Left ventricle myocardium inferior (tissue), 1 donor: Measurements from ENCODE around the gene NBAS. TPM values are rescaled to one million over a fixed set of nuclear protein-coding genes. Genes with fewer than 3 reads are reported as not detected.
"Not testable (repeated sequence)": the region's sequence is repeated elsewhere in the genome, so short reads cannot be mapped to it uniquely, and the experiment has no call there.

Source experiments
- DNase-seq: peaks from one replicate; pipeline ENCODE4 v3.0.0-alpha.2; 2020
- H3K27ac ChIP-seq: fragments of 200-600 bp; replicated peaks from 2 replicates; pipeline ENCODE4 v1.8.0; 2021
- H3K27me3 ChIP-seq: fragments of 200-600 bp; 2 replicates; pipeline ENCODE4 v1.8.0; 2021; ENCODE audit warnings: low read depth
- H3K36me3 ChIP-seq: fragments of 200-600 bp; 2 replicates; pipeline ENCODE4 v1.8.0; 2021
- H3K4me1 ChIP-seq: fragments of 200-600 bp; 2 replicates; pipeline ENCODE4 v1.8.0; 2021
- H3K4me3 ChIP-seq: fragments of 200-600 bp; 2 replicates; pipeline ENCODE4 v1.8.0; 2021; ENCODE audit warnings: mild to moderate bottlenecking, moderate library complexity
- H3K9me3 ChIP-seq: fragments of 200-600 bp; replicated peaks from 2 replicates; pipeline ENCODE4 v1.8.0; 2021
- intact Hi-C: fragments of 100-400 bp; cut with micrococcal nuclease; formaldehyde crosslinking; loops from one replicate; pipeline ENCODE4 v1.11.0; 2022
- total RNA-seq: library from RNA; stranded (reverse); fragmentation: NEBNext Ultra II Directional; extraction: Animal tissue kit (Norgen Biotek cat#: 25700); gene quantifications from one replicate; pipeline ENCODE4 v1.2.1, GENCODE V29; 2021
- TF ChIP-seq, protein P1 (sequence below): fragments of 200-600 bp; IDR thresholded peaks from 2 replicates; pipeline ENCODE4 v1.8.0; 2021; ENCODE audit warnings: antibody characterized with exemption, mild to moderate bottlenecking, borderline replicate concordance
- donor health status: DM: no; HTN: yes; CAD: no; lungs with severe emphysema.

Gene NBAS
- total RNA-seq, 1 donor from 2014 or later: 50.6 TPM

DNA sequence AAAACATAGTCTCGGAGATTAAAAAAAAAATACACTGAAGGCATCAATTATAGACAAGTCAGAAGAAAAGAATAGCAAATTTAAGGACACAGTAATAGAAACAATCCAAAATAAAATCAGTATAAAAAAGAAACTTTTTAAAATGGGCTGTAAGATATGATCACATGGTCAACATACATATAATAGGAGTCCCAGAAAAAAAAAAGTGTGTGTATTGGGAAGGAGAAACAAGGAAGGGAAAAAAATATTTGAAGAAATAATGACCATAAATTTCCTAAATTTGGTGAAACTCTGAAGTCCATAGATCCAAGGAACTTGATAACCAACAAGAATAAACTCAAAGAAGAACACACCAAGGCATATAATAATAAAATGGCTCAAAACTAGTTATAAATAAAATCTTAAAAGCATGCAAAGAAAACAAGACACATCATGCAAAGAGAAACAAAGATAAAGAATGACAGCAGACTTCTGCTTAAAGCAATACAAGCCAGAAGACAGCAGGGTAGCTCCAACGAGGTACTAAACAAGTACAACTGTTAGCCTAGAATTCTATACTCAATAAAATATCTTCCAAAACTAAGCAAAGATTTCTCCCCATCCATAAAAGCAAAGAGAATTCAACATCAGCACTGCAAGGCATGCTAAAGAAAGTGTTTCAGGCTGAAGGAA, 115.1 kb downstream of the NBAS start:
- Histone ChIP-seq H3K36me3 (no peaks in the 10 kb centered on the region), H3K27ac (no peak overlapping the region), H3K4me3 (no peak overlapping the region), H3K4me1 (peaks cover 37% of the 10 kb centered on the region), H3K9me3 (peaks cover 11% of the 10 kb centered on the region), H3K27me3 (no peaks in the 10 kb centered on the region)
- intact Hi-C loops: no loop called here
- TF ChIP-seq, protein P1, sequence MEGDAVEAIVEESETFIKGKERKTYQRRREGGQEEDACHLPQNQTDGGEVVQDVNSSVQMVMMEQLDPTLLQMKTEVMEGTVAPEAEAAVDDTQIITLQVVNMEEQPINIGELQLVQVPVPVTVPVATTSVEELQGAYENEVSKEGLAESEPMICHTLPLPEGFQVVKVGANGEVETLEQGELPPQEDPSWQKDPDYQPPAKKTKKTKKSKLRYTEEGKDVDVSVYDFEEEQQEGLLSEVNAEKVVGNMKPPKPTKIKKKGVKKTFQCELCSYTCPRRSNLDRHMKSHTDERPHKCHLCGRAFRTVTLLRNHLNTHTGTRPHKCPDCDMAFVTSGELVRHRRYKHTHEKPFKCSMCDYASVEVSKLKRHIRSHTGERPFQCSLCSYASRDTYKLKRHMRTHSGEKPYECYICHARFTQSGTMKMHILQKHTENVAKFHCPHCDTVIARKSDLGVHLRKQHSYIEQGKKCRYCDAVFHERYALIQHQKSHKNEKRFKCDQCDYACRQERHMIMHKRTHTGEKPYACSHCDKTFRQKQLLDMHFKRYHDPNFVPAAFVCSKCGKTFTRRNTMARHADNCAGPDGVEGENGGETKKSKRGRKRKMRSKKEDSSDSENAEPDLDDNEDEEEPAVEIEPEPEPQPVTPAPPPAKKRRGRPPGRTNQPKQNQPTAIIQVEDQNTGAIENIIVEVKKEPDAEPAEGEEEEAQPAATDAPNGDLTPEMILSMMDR: no peak
- DNase-seq: no peak

DNA sequence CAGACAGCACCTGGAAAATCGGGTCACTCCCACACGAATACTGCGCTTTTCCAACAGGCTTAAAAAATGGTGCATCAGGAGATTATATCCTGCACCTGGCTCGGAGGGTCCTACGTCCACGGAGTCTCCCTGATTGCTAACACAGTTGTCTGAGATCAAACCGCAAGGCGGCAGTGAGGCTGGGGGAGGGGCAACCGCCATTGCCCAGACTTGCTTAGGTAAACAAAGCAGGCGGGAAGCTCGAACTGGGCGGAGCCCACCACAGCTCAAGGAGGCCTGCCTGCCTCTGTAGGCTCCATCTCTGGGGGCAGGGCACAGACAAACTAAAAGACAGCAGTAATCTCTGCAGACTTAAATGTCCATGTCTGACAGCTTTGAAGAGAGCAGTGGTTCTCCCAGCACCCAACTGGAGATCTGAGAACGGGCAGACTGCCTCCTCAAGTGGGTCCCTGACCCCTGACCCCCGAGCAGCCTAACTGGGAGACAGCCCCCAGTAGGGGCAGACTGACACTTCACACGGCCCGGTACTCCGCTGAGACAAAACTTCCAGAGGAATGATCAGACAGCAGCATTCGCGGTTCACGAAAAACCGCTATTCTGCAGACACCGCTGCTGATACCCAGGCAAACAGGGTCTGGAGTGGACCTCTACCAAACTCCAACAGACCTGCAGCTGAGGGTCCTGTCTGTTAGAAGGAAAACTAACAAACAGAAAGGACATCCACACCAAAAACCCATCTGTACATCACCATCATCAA, 121.2 kb downstream of the NBAS start:
- H3K36me3 ChIP-seq, H3K4me3 ChIP-seq, H3K27me3 ChIP-seq, DNase-seq, H3K27ac ChIP-seq, H3K9me3 ChIP-seq, intact Hi-C loops: not testable (repeated sequence)
- H3K4me1 ChIP-seq: peaks cover 29% of the 10 kb centered on the region

DNA sequence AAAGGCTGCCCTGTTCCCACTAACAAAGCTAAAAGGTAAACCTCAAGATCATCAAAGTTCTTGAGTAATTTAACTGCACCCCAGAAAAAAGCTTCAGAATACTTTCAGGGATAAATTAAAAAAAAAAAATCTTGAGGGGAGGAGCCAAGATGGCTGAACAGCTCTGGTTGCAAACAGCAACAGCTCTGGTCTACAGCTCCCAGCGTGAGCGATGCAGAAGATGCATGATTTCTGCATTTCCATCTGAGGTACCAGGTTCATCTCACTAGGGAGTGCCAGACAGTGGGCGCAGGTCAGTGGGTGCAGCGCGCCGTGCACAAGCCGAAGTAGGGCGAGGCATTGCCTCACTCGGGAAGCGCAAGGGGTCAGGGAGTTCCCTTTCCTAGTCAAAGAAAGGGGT, 121.8 kb downstream of the NBAS start:
- H3K27ac ChIP-seq, DNase-seq, H3K9me3 ChIP-seq, H3K36me3 ChIP-seq, H3K27me3 ChIP-seq, H3K4me3 ChIP-seq, intact Hi-C loops: not testable (repeated sequence)
- peaks cover 32% of the 10 kb centered on the region for H3K4me1 ChIP-seq

DNA sequence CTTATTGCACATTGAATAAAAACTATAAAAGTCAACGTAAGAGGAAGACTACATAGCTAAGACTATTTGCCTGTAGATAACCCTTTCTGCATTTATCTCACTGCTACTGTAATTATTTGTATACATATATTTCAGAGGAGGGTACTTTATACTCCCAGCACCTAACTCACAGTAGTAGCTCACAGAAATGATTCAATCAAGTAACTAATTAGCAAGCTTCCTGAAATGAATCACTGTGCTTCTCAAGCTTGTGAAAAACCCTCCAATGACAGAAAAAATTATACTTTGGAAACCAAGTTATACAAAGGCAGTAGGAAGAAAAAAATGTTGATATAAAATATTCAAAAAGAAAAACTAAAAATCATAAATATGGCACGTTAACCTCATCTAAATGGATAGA, 124.9 kb downstream of the NBAS start:
- no peak for DNase-seq
- TF ChIP-seq, protein P1: no peak

DNA sequence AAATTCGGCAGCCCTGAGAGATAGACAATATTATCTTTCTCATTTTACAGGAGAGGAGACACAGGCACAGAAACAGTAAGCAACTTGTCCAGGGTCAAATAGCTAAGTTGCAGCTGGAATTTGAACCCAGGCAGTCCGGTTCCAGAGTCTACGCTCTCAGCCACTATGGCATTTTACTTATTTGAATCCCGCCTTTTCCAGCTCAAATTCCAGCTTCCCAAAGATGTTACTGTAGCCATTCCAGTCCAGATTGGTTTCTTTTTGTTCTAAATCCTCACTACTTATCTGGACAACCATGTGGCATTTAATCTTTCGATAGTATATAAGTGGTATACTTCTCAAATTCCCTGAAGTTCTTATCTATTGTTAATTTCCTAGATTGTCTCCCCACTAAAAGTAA, 125.7 kb downstream of the NBAS start:
- Histone ChIP-seq H3K9me3 (no peaks in the 10 kb centered on the region), H3K27me3 (no peaks in the 10 kb centered on the region), H3K4me3 (no peak overlapping the region), H3K36me3 (no peaks in the 10 kb centered on the region), H3K27ac (no peak overlapping the region), H3K4me1 (peaks cover 32% of the 10 kb centered on the region)
- TF ChIP-seq, protein P1: no peak
- DNase-seq: no peak
- intact Hi-C loops: no loop called here

More for the DNA sequence above, 124.9 kb downstream of the NBAS start:
- peaks cover 32% of the 10 kb centered on the region for H3K4me1 ChIP-seq
- H3K36me3 ChIP-seq: no peaks in the 10 kb centered on the region
- intact Hi-C loops: no loop called here
- no peaks in the 10 kb centered on the region for H3K27me3 ChIP-seq
- H3K9me3 ChIP-seq: no peaks in the 10 kb centered on the region
- H3K4me3 ChIP-seq: no peak overlapping the region
- no peak overlapping the region for H3K27ac ChIP-seq

DNA sequence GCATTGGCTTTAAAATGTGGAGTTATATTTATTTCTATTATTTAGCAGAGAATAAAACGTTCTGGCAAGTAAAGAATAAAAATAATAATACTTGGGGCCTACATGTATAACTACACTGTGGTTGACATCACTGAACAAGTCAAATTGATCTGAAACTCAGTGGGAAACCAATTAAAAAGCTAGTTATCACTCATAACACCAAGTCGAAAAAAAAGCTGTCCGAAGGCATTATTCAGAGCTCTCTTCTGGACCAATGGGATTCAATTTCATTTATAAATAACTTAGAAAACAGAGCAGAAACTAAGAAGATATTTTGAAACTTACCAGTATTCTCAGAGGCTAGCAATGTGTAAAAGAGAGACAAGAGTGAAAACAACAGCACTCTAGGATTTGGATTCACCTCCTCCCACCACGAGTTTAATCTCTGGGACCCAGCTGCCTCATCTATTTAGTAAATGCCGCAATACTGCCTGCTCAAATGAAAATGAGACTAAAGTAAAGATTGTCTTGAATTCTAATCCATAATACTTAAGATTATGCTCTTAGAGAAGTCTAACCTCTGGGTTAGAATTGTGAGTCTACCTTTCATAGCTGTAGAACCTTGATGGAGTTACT, 128.4 kb downstream of the NBAS start:
- DNase-seq: no peak
- H3K27me3 ChIP-seq: no peaks in the 10 kb centered on the region
- H3K4me3 ChIP-seq: no peak overlapping the region
- H3K4me1 ChIP-seq: peaks cover 18% of the 10 kb centered on the region
- no peaks in the 10 kb centered on the region for H3K36me3 ChIP-seq
- TF ChIP-seq, protein P1: no peak
- no peaks in the 10 kb centered on the region for H3K9me3 ChIP-seq
- H3K27ac ChIP-seq: no peak overlapping the region
- intact Hi-C loops: no loop called here
